HG03097 (cell line): ENCODE measurements around the gene THOC7.
A peak's percentile ranks its signal among the peaks of the same experiment; 100 is the strongest.

Source experiments
- ATAC-seq: cut with Tn5 transposase; IDR thresholded peaks from one replicate; pipeline ENCODE4 v1.9.1; 2021; ENCODE audit not compliant: unreplicated experiment, low FRiP score

Gene THOC7

DNA sequence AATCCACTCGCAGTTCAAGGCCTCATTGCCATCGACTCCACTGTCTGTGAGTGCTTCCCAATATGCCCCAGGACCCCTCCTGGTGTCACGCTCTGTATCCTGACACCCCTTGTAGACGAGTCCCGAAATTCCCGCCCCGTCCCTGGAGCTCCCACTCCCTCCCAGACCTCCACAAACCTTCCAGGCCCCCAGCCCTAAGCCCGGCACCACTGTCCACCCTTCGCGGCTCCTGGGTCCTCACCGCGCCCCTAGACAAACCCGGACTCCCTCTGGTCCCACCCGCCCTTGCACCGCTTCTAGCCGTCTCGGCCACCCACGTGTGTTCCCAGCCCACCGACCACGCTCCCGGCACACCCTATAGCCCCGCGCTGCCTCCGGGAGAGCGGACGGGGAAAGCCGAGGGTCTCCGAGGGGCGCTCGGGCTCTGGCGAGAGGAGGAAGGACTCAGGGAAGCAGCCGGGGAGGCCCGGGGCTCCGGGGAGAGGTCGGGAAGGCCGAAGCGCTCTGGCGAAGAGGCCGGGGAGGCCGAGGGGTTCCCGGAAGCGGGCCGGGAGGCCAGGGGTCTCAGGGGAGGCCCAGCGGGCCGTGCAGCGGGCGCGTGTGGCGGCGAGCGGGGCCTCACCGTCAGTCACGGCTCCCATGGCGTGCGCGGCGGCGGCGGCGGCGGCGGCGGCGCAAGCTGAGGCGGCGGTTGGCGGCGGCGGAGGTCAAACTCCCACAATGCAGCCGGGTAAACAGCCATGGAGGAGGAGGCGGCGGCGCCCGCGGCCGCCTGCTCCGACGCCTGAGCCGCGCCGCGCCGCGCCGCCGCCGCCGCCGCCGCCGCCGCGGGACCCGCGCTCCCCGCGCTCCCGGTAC lies at the start of gene THOC7, which contains the start of gene ATXN7:
Gene THOC7, minus strand, starts transcription at position 656 of the 858 bp plus-strand sequence. Its CDS starts 15 bp downstream, at position 641.
Gene ATXN7, plus strand, starts transcription at position 718 of the 858 bp plus-strand sequence. CDS start 48,732 bp downstream, outside the sequence.
- peak; percentile 60 for ATAC-seq

DNA sequence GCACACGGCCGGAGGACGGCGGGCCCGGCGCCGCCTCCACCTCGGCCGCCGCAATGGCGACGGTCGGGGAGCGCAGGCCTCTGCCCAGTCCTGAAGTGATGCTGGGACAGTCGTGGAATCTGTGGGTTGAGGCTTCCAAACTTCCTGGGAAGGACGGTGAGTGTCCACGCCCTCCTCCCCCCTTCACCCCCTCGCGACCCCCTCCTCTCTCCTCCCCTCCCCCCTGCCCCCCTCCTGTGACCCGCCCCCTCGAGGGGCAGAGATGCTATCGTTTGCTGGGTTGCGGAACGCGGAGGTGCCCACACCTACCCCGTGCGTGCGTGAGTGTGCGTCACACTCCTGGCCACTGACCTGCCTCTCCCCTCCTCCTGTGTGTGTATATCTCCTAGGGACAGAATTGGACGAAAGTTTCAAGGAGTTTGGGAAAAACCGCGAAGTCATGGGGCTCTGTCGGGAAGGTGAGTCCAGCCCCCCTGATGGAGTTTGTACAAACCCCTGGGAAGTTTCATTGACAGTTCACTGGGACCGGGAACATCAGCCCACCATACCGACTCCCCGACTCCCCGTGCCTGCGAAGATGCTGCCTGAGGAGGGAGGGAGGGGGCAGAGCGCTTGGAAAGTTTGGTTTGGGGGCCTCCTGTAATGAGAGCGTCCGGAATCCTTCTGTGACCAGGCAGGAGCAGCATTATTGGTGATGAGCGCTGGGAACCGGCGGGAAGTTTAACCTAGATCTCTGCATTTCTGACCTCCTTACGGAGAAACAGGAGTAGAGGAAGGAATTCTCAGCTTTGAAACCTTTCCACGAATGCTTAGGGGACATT lies 49.4 kb upstream of the THOC7 start:
- peak; percentile 31 for ATAC-seq

DNA sequence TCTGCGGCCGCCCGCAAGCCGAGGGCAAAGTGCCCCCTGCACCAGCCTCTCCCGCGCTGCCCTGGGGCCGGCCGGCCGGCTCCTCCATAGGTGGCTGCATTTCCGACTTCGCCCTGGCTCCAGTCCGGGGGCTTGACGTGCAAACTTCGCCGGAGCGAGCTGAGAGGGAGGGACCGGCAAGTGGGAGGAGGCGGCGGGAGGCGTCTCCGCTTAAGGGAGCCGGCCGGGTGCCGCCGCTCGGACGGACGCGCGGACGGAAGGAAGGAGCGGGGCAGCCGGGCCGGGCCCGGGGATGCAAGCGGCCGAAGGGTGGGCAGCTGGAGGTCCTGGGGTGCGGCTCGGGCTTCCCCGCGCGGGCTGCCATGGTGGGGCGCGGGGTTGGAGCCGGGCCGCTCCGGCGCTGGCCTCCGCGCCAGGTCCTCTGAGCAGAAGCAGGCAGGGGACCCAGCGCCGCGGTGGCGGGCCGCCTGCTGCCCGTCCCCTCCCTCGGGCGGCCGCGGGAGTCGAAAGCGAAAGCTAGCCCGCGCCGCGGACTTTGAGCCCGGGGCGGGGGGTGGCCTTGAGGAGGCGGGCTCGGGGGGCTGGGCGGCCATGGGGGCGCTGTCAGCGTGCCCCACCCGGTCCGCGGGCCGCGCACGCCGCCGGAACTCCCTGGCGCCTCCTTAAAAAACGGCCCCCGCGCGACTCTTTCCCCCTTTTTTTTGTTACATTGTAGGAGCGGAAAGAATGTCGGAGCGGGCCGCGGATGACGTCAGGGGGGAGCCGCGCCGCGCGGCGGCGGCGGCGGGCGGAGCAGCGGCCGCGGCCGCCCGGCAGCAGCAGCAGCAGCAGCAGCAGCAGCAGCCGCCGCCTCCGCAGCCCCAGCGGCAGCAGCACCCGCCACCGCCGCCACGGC lies 48.5 kb upstream of the THOC7 start, which contains the start of gene SCAANT1:
Gene SCAANT1, minus strand, starts transcription at position 511 of the 895 bp plus-strand sequence.
- ATAC-seq: peak; percentile 78

DNA sequence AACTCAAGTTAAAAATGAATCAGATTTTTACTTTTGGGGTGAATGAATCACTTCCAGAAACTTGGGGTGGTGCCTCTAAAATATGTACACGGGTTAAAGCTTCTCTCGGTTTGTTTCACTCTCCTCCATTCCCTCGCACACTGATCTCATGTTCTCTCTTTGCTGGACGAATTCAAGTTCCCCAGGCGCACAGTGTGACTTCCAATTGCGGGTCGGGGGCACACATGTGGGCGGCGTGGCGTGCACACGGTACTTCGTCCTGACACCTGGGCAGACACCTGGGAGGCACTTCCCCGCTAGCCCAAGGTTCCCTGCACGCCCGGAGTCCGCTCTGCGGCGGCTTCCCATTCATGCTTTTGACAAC lies 47.9 kb upstream of the THOC7 start:
- ATAC-seq: peak; percentile 25

DNA sequence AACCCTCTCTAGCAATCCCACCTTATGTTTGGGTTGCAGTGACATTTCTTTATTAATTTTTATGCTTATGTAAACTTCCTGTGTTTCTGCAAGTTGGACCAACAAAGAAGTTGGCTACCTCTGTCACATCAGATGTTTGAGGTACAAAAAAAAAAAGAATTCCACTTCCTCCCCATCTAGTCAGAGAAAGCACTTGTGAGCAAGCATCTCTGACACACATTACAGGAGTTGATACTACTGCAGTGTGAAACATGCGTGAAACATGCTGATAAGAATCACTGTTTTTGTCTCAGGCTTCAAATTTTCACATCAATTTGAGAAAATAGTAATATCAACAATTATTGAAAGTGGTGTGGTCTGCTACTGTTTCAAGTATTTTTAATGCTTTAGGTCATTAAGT lies 47.3 kb upstream of the THOC7 start:
- ATAC-seq: no peak

DNA sequence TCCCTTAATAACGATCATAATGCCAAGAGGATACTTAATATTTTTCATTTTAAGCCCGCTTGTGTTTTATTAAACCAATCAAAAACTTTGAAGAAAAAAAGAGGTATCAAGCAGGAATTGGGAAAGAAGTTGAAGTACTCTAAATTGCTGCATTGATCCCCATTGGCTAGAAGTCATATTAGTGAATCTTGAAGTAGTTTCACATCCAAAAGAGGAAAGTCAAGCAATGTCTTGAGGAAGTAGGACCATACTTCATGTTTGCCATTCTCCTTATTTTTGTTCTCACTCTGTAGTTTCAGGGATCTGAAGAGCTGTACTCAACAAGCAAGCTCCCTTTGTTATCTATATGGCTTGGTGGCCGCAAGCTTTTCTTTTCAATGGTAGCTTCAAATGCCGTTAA lies 46.4 kb upstream of the THOC7 start:
- no peak for ATAC-seq

DNA sequence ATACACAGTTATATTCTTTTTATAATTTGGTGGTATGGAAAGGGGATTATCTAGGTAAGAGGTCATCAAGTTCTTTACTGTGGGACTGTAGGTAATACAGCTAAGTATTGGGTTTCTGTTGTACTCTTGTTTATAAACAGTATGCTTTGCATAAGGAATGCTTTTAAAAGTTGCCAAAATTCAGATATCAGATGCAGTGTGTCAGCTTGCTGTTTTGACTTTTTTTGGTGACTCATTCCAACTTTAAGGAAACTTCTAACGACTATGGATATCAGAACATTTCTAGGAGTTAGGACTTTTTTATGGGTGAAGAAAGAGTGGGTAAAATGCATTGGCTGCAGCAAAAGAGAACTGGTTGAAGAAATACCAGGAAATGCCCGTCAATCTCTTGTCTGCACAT lies 45.8 kb upstream of the THOC7 start:
- ATAC-seq: no peak

DNA sequence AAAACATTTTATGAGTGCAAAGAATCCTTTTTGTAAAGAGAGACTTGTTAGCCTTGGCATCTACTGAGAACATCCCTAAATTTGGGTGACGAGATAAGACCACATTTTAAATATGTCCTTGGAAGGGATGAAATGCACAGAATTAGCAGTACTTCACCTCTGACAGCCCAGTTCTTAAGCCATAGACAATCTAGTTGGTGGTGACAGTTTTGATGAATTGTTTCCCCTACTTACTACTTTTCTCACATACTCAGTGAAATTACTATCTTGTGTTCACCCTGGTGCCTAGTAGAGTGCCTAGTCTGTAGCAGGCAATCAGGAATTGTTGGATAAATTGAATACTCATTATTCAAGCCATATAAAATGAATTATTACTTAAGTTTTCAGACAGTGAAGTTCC lies 45.2 kb upstream of the THOC7 start:
- no peak for ATAC-seq

DNA sequence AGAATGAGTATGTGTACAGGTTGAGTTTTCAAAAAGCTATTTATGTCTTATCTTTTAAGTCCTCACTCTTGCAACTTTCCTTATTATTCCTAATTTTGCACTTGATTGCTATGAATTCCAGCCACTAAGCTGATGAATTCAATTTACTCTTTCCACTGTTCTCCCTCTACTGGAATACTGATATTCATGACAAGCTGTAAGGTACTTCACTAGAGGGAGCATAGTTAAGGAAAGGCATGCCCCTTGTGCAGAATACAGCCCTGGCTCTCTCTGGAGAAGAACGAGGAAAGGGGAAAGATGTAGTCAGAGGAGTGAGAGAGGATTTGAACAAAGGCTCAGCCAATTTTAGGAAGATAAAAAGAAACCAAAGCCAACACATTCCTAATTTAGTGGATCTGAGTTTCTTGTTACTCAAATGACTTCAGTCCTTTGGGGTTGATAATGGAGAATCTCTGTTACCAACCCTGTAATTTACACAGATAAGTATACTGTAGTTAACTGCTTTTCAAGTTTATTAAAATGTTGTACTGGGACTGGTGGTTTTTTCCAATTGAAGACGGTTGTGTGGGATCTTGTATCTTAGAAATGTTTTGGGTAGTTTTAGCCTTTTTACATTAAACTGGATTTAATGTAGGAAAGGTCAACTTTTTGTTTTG lies 44.6 kb upstream of the THOC7 start:
- no peak for ATAC-seq

DNA sequence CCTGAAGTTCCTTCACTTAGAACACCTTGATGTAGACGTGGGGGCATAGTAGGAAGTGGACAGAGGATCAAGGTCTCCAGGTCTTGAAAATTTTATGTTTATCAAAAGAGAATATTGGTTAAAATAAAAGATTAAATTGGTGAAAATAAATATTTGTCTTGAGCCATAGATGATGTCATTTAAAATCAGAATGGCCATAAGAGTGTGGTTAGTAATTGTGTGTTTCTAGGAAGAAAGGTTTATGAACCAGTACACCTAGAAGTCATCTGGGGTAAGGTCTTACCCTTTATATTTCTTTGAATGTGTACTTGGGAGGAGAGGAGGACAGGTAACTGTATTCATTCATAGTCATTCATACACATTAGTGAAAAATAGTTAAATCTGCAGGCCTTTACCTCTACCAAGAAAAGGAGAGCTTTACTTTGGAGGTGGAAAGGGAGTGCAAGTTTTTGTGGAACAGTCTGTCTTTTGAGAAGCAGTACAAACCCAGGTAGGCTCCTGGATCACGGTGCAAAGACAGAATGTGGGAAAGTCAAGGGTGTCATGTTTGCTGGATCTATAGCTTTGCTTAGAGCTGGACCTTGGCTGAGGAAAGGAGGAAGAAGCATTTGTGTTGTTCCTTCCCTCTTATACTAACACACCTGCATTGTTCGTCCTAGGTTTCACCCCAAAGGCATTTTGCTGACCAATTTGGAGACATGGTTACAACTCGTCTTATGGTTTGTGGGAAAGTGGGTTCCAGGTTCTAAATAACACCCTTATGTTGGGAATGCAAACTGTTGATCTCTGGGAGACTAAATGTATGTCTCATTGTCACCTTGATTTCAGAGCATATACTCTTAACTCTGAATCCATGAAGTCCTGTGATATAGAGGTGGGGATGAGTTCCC lies 42.4 kb upstream of the THOC7 start:
- no peak for ATAC-seq

DNA sequence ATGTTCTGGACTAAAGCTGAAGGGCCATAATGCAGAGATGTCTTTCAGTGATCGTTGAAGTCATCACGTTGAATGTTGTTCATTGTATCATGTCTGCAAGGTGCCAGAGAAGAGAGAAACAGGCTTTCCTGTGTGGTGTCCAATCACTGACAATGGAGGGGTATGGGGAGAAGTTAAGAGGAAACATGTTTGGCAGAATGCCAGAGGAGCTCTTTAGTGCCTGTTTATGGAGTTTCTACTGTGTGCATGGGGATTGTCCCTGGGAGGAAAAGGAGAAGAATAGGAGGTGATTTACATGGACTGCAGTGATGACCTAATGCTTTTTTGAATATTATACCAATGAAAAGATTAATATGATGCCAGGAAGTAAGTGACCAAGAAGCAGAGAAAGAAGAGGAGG lies 36.9 kb upstream of the THOC7 start:
- no peak for ATAC-seq

DNA sequence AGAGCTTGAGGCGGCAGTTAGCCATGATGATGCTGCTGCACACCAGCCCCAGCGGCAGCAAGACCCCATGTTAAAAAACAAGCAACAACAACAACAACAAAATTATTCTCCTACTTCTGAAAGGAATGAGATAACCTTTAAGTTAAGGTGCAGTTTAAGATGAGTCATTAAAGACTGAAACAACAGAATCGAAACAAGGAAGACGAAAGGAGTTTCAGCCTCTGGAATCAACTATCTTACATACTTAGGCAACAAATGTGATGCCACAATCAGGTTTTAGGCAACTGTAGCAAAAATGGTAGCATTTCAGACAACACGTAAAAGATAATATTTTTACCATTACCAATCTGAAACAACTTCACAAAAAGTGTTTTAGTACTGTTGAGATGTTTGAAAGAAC lies 36.4 kb upstream of the THOC7 start:
- ATAC-seq: no peak

DNA sequence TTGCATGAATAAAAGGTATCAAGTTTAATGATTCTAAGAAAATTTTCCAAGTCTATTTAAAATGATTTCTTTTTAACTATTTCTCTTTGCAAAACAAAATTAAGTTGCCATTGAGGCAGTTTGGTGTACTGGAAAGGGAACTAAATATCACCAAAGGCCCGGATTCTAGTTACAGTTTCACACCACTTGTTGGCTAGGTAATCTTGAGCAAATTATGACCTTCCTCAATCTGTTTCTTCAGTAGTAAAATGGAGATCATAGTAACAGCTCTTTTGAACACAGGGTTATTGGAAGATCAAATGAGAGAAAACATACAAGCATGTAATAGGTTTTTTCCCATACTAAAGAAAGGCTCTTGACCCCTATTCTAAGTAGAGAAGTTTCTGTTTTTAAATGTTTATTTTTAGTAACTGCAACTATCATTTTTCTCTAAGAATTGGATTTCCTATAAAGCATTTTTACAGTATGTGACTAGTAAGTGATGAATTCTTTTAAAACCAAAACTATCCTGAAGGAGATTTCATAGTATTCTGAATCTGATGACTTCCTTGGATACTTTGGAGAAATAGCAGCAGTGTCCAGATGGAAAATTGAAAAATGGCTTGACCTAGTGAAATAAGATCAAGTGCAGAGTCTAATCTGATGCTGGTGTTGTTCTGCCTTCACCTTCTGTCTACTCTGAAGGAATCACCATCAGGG lies 32.9 kb upstream of the THOC7 start:
- no peak for ATAC-seq

DNA sequence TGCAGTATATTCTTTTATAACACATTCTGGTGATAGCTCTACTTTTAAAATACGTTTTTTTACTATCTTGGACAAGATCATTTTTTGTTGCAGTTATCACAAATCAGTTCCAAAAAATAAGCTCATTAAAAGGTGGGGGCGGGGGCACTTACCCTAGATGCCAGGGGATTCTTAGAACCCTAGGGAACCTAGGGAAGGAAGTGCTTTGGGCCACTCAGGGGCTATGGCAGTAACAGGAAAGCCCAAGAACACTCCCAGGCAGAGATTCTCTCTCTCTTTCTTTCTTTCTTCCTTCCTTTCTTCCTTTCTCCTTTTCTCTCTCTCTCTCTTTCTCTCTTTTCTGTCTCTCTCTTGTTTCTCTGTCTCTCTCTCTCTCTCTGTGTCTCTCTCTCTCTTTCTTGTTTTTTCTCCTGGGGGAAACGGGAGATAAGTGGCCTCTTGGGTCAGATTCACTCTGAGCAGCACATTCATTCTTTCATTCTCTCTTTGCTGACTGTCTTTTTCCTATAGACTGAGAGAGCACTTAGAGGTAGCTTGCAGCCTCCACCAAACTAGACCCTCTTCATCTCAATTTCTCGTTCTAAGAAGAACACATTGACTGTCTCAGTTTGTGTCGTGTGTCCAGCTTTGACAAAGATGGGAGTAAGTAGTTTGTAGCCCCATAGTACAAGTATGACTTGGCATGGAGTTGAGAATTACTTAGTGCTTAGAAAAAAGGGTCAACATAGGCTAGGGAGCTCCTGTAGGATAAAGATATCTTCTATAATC lies 32.0 kb upstream of the THOC7 start:
- ATAC-seq: no peak

DNA sequence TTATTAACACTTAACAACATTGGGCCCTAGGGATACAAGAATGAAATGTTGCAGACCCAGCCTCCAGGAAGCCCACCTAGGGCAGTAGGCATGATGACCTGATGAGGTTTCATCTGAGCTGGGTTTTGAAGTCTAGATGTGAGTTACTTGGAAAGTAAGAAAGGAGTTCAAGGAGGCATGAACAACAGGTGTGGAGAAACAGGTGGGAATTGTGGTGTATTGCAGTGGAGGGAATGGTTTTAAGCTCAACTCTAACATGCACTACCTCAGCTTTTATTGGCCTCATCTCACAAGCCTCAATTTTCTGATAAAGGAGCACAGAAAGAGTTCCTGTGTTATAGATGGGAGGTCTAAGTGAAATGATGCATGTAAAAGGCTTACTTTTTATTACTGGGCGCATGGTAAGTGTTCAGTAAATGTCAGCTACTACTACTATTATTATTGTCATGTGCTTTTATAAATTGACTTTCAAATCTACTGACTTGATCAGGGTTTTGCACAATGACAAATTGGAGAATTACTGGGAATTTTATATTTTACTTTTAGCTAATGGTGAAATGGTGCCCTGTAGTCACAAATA lies 29.3 kb upstream of the THOC7 start:
- ATAC-seq: no peak

DNA sequence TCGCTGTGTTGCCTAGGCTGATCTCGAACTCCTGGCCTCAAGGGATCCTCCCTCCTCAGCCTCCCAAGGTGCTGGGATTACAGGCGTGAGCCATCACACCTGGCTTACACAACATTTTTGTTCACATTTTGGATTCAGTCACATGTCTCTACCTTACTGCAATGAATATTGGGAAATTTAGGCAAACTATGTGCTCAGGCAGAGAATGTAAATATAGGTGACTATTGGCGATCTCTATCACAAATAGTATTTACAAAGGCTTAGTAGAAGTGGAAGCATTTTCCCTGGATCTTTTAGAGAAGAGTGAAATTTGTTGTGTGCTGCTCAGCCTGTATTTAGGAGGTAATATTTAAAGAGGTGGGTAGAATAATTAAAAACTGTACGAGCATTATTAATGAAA lies 27.9 kb upstream of the THOC7 start:
- no peak for ATAC-seq

DNA sequence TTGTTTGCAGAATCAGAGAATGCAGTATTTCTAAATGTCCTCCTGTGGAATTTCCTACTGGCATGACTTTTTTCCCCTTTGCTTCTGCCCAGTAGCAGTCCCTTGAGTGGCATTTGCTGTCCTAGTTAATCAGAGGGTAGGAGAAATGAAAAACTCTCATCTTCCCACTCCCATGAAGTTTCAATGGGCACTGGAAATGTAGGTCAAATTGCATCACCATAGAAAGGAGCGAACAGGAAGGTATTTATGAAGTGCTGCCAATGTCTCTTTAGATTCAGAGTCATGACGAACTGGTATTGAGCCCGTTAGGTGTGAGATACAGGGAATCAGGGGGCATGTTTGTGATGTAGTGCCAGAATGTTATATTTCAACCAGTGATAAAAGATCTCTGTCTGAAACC lies 23.3 kb upstream of the THOC7 start:
- ATAC-seq: no peak
